GM23338 (cell line): Measurements from ENCODE around the gene SMG6. TPM values are rescaled to one million over a fixed set of nuclear protein-coding genes. Genes with fewer than 3 reads are reported as not detected.

Experiments used
- ATAC-seq: fragments of 200-7000 bp; cut with Tn5 transposase; 3 replicates; pipeline ENCODE4 v1.9.1; 2020
- DNase-seq: peaks from one replicate; pipeline ENCODE4 v3.0.0-alpha.2; 2015; ENCODE audit warnings: low spot score
- H2AFZ ChIP-seq: fragments of 200-600 bp; sonication (generic); 2 replicates; pipeline ENCODE4 v1.8.0; 2016; ENCODE audit warnings: antibody characterized with exemption, mild to moderate bottlenecking, moderate library complexity
- H3F3A ChIP-seq: fragments of 200-600 bp; sonication (generic); replicated peaks from 2 replicates; pipeline ENCODE4 v1.8.0; 2017; ENCODE audit warnings: antibody characterized with exemption, mixed run types, low read depth
- H3K27ac ChIP-seq: fragments of 200-600 bp; sonication (generic); 2 replicates; pipeline ENCODE4 v1.6.1; 2016; ENCODE audit warnings: low read depth
- H3K27me3 ChIP-seq: fragments of 200-600 bp; sonication (generic); 2 replicates; pipeline ENCODE4 v1.8.0; 2016; ENCODE audit warnings: mild to moderate bottlenecking, mixed run types, moderate library complexity; ENCODE audit not compliant: insufficient read depth
- H3K36me3 ChIP-seq: fragments of 200-600 bp; sonication (generic); 2 replicates; pipeline ENCODE4 v1.8.0; 2016; ENCODE audit warnings: mild to moderate bottlenecking; ENCODE audit not compliant: insufficient read depth
- H3K4me1 ChIP-seq: fragments of 200-600 bp; sonication (generic); 2 replicates; pipeline ENCODE4 v1.8.0; 2016; ENCODE audit warnings: mild to moderate bottlenecking, moderate library complexity; ENCODE audit not compliant: insufficient read depth
- H3K4me2 ChIP-seq: fragments of 200-600 bp; sonication (generic); 2 replicates; pipeline ENCODE4 v1.7.1; 2017; ENCODE audit warnings: mixed run types
- H3K4me3 ChIP-seq: fragments of 200-600 bp; sonication (generic); 2 replicates; pipeline ENCODE4 v1.6.1; 2016; ENCODE audit warnings: mixed run types
- H3K79me2 ChIP-seq: fragments of 200-600 bp; sonication (generic); replicated peaks from 2 replicates; pipeline ENCODE4 v1.8.0; 2017; ENCODE audit warnings: mild to moderate bottlenecking; ENCODE audit not compliant: insufficient read depth
- H3K9me2 ChIP-seq: fragments of 200-600 bp; sonication (generic); 2 replicates; pipeline ENCODE4 v1.8.0; 2017; ENCODE audit not compliant: insufficient read depth
- H4K20me1 ChIP-seq: fragments of 200-600 bp; sonication (generic); replicated peaks from 2 replicates; pipeline ENCODE4 v1.8.0; 2017; ENCODE audit warnings: mild to moderate bottlenecking; ENCODE audit not compliant: insufficient read depth
- H3K27ac Mint-ChIP-seq: 2 replicates; pipeline ENCODE4 v1.8.0; 2020; ENCODE audit warnings: inconsistent platforms, mild to moderate bottlenecking, moderate library complexity, mixed read lengths
- H3K27me3 Mint-ChIP-seq: 3 replicates; pipeline ENCODE4 v1.8.0; 2022; ENCODE audit warnings: low read depth, mild to moderate bottlenecking, moderate library complexity, mixed read lengths, inconsistent platforms; ENCODE audit not compliant: insufficient read depth, poor library complexity
- H3K36me3 Mint-ChIP-seq: 3 replicates; pipeline ENCODE4 v1.8.0; 2021; ENCODE audit warnings: low read depth, mild to moderate bottlenecking, inconsistent platforms, moderate library complexity, mixed read lengths
- H3K4me1 Mint-ChIP-seq: 3 replicates; pipeline ENCODE4 v1.8.0; 2020; ENCODE audit warnings: mild to moderate bottlenecking, inconsistent platforms, mixed read lengths
- H3K4me3 Mint-ChIP-seq: 3 replicates; pipeline ENCODE4 v1.8.0; 2021; ENCODE audit warnings: moderate library complexity, mild to moderate bottlenecking, inconsistent platforms, mixed read lengths
- H3K9me3 Mint-ChIP-seq: 3 replicates; pipeline ENCODE4 v1.8.0; 2020; ENCODE audit warnings: moderate library complexity, mild to moderate bottlenecking, inconsistent platforms, mixed read lengths
- CTCF ChIP-seq, 2 experiments: fragments of 200-600 bp in 1 of 2; sonication (generic) in 1 of 2; conservative IDR thresholded peaks; 2 replicates each; pipeline versions ENCODE4 v1.5.1 to v1.6.1; 2016 to 2017; ENCODE audit warnings: antibody characterized with exemption in 2 of 2, low read depth in 2 of 2, mild to moderate bottlenecking in 2 of 2, moderate library complexity in 1 of 2
- ETS1 ChIP-seq: IDR thresholded peaks from 2 replicates; pipeline ENCODE4 v1.6.1; 2016; ENCODE audit warnings: antibody characterized with exemption
- EZH2phosphoT487 ChIP-seq: fragments of 200-600 bp; sonication (generic); IDR thresholded peaks from one replicate; pipeline ENCODE4 v1.8.1; 2018; ENCODE audit warnings: antibody characterized with exemption; ENCODE audit not compliant: unreplicated experiment
- ZNF114 ChIP-seq: fragments of 250-450 bp; sonication (Bioruptor Pico); IDR thresholded peaks from 2 replicates; pipeline ENCODE4 v1.5.0; 2020; ENCODE audit warnings: mild to moderate bottlenecking, moderate library complexity
- ZNF331 ChIP-seq: fragments of 250-450 bp; sonication (Bioruptor Pico); IDR thresholded peaks from 2 replicates; pipeline ENCODE4 v1.5.0; 2020; ENCODE audit warnings: low read depth, mild to moderate bottlenecking, moderate library complexity
- ZNF462 ChIP-seq: fragments of 250-450 bp; sonication (Bioruptor Pico); IDR thresholded peaks from 2 replicates; pipeline ENCODE4 v1.5.0; 2020; ENCODE audit warnings: mild to moderate bottlenecking, moderate library complexity
- polyA plus RNA-seq: library from polyadenylated mRNA; unstranded; fragments of >200 nt; fragmentation: Nextera tagmentation; extraction: Ambion mirVana; gene quantifications from 2 replicates; pipeline ENCODE4 v1.2.1, GENCODE V29; 2016
- total RNA-seq: library from RNA; depleted of rRNA; stranded (reverse); fragments of >200 nt; shearing (Covaris generic); gene quantifications from 2 replicates; pipeline ENCODE4 v1.2.3, GENCODE V29; 2014

SMG6 gene
- total and polyA plus RNA-seq, 2 experiments from 2014 or later, result 10.4 to 43.1 TPM

- DNase-seq (peak; percentile 83), ATAC-seq (peak; percentile 76)
- Histone ChIP-seq H3K79me2 (no peaks in the 10 kb centered on the region), H3K4me1 (peaks cover 9% of the 10 kb centered on the region), H3K36me3 (no peaks in the 10 kb centered on the region), H3K4me2 (0 out of 2 replicates have a peak overlapping the region, but pooled peaks have one; percentile 36), H2AFZ (no peak overlapping the region), H4K20me1 (no peaks in the 10 kb centered on the region; the same call in none of the 2 replicates), H3K27me3 (no peaks in the 10 kb centered on the region), H3K9me2 (no peaks in the 10 kb centered on the region), H3F3A (no peaks in the 10 kb centered on the region; the same call in 1 of the 2 replicates), H3K27ac (0 out of 2 replicates have a peak overlapping the region, but pooled peaks have one; percentile 50), H3K4me3 (no peak overlapping the region)
- Mint-ChIP-seq H3K9me3 (no peaks in the 10 kb centered on the region), H3K27me3 (peaks cover 18% of the 10 kb centered on the region), H3K4me3 (no peak overlapping the region; the same call in 2 of the 3 replicates), H3K4me1 (peaks cover 33% of the 10 kb centered on the region), H3K27ac (no peak overlapping the region), H3K36me3 (peaks cover 6% of the 10 kb centered on the region; the same call in 2 of the 3 replicates)
- TF ChIP-seq ZNF331 (CRISPR knock-in tag) (no peak), CTCF (conservative IDR thresholded peaks at IDR 0.05; ENCODE audit: low read depth in 2 of 2) (peak; percentile 29 to 63; a peak in 3 of 4 replicates), EZH2phosphoT487 (no peak)
These were observed 233.2 kb downstream of the SMG6 start for GRCh38 chr17:2070241-2071023.

GRCh38 chr17:2068519-2069051 lies 235.0 kb downstream of the SMG6 start:
- peaks cover 40% of the 10 kb centered on the region for H3K4me1 Mint-ChIP-seq
- ATAC-seq, result no peak
- no peak overlapping the region for H3K4me2 ChIP-seq
- TF ChIP-seq ZNF462 (CRISPR knock-in tag) (no peak), ETS1 (no peak), ZNF114 (CRISPR knock-in tag) (no peak)

More at GRCh38 chr17:2068519-2069051, 235.0 kb downstream of the SMG6 start:
- no peaks in the 10 kb centered on the region for H3K9me2 ChIP-seq
- Mint-ChIP-seq H3K36me3 (peaks cover 10% of the 10 kb centered on the region), H3K27me3 (peaks cover 22% of the 10 kb centered on the region), H3K27ac (no peak overlapping the region), H3K4me3 (no peak overlapping the region), H3K9me3 (no peaks in the 10 kb centered on the region)
- H3K4me3 ChIP-seq, result no peak overlapping the region
- no peaks in the 10 kb centered on the region for H3K27me3 ChIP-seq
- H2AFZ ChIP-seq, result no peak overlapping the region
- no peaks in the 10 kb centered on the region for H3K79me2 ChIP-seq
- H3K27ac ChIP-seq, result no peak overlapping the region
- H3K36me3 ChIP-seq, result no peaks in the 10 kb centered on the region
- no peaks in the 10 kb centered on the region; the same call in 1 of the 2 replicates for H3F3A ChIP-seq
- no peak for DNase-seq
- peaks cover 13% of the 10 kb centered on the region for H3K4me1 ChIP-seq
- H4K20me1 ChIP-seq, result no peaks in the 10 kb centered on the region; the same call in none of the 2 replicates
